OCI-LY1 (cell line): ENCODE results near the gene SPAG9.

ENCODE experiments used
- CTCF ChIP-seq: fragments of 200-600 bp; sonication (generic), shearing (Covaris generic); IDR thresholded peaks from 2 replicates; pipeline ENCODE4 v1.5.1; 2017; ENCODE audit warnings: mild to moderate bottlenecking, antibody characterized with exemption, low read length, moderate library complexity, mixed read lengths
- EZH2 ChIP-seq: fragments of 200-600 bp; sonication (generic), shearing (Covaris generic); IDR thresholded peaks from 2 replicates; pipeline ENCODE4 v1.8.0; 2017; ENCODE audit warnings: borderline replicate concordance, mixed run types, mild to moderate bottlenecking, antibody characterized with exemption, low read length, moderate library complexity, mixed read lengths

GRCh38 chr17:50916026-50916707, 204.5 kb downstream of the SPAG9 start:
- no peak for TF ChIP-seq CTCF
- no peak for TF ChIP-seq EZH2
